22Rv1 (cell line): Measurements from ENCODE around the gene ICAM3.

Experiments used
- ZFX ChIP-seq: fragments of 450-650 bp; IDR thresholded peaks from 2 replicates; pipeline ENCODE4 v1.6.1; 2017; ENCODE audit warnings: antibody characterized with exemption, borderline replicate concordance
- TF ChIP-seq, protein P1 (sequence below): fragments of 450-650 bp; IDR thresholded peaks from 2 replicates; pipeline ENCODE4 v1.5.1; 2017; ENCODE audit warnings: mild to moderate bottlenecking

DNA sequence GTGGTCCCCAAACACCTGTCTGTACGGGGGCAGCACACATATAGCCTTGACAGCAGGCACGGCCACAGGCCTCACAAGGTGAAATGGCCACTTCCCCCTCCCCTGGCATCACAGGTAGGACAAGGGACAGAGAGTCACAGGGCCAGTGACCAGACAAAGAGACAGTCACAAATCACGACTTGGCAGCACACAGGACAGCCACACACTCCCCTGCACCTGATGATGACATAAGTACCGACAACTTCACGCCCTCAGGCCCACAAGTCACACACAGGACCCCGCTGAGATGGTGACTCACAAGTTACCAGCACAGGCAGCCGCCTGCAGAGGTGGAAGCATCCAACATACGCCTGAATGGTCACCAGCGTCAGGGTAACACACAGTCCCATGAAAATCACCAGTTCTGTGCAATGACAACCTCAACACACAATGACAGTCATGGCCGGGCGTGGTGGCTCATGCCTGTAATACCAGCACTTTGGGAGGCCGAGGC is 24.4 kb upstream of the ICAM3 start:
- TF ChIP-seq, protein P1, sequence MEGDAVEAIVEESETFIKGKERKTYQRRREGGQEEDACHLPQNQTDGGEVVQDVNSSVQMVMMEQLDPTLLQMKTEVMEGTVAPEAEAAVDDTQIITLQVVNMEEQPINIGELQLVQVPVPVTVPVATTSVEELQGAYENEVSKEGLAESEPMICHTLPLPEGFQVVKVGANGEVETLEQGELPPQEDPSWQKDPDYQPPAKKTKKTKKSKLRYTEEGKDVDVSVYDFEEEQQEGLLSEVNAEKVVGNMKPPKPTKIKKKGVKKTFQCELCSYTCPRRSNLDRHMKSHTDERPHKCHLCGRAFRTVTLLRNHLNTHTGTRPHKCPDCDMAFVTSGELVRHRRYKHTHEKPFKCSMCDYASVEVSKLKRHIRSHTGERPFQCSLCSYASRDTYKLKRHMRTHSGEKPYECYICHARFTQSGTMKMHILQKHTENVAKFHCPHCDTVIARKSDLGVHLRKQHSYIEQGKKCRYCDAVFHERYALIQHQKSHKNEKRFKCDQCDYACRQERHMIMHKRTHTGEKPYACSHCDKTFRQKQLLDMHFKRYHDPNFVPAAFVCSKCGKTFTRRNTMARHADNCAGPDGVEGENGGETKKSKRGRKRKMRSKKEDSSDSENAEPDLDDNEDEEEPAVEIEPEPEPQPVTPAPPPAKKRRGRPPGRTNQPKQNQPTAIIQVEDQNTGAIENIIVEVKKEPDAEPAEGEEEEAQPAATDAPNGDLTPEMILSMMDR: no peak
- TF ChIP-seq ZFX: no peak
